Mesendoderm (in vitro differentiated cells): ENCODE measurements around the gene CYP4A22.

ENCODE experiments used
- DNase-seq: peaks from one replicate; pipeline ENCODE4 v3.0.0; 2013
- H2AK5ac ChIP-seq: 2 replicates; pipeline ENCODE4 v1.6.1; 2013; ENCODE audit warnings: low read length, inconsistent platforms
- H2BK120ac ChIP-seq: 2 replicates; pipeline ENCODE4 v1.6.1; 2013; ENCODE audit warnings: low read depth, mild to moderate bottlenecking, low read length, moderate library complexity, mixed read lengths
- H2BK15ac ChIP-seq: replicated peaks from 2 replicates; pipeline ENCODE4 v1.6.1; 2013; ENCODE audit warnings: low read depth, mild to moderate bottlenecking, moderate library complexity
- H2BK5ac ChIP-seq: 2 replicates; pipeline ENCODE4 v1.6.1; 2013; ENCODE audit warnings: low read length, inconsistent platforms
- H3K18ac ChIP-seq: 2 replicates; pipeline ENCODE4 v1.6.1; 2013; ENCODE audit warnings: mild to moderate bottlenecking, low read length, mixed read lengths
- H3K23ac ChIP-seq: one replicate; pipeline ENCODE4 v1.6.1; 2013; ENCODE audit warnings: low read length
- H3K27ac ChIP-seq: 2 replicates; pipeline ENCODE4 v1.5.1; 2013; ENCODE audit warnings: low read depth, mild to moderate bottlenecking, inconsistent platforms, low read length, moderate library complexity
- H3K27me3 ChIP-seq: 2 replicates; pipeline ENCODE4 v1.6.1; 2013; ENCODE audit warnings: low read length, control low read depth, mild to moderate bottlenecking, inconsistent platforms; ENCODE audit not compliant: insufficient read depth, poor library complexity
- H3K36me3 ChIP-seq: 2 replicates; pipeline ENCODE4 v1.6.1; 2013; ENCODE audit warnings: low read length, inconsistent platforms; ENCODE audit not compliant: control insufficient read depth, insufficient read depth
- H3K4ac ChIP-seq: one replicate; pipeline ENCODE4 v1.6.1; 2013; ENCODE audit warnings: low read depth, mild to moderate bottlenecking, low read length, moderate library complexity
- H3K4me1 ChIP-seq: 2 replicates; pipeline ENCODE4 v1.6.1; 2013; ENCODE audit warnings: low read depth, low read length, inconsistent platforms; ENCODE audit not compliant: control insufficient read depth
- H3K4me2 ChIP-seq: 2 replicates; pipeline ENCODE4 v1.6.1; 2013; ENCODE audit warnings: low read length
- H3K4me3 ChIP-seq: 2 replicates; pipeline ENCODE4 v1.5.1; 2013; ENCODE audit warnings: mild to moderate bottlenecking, low read length
- H3K56ac ChIP-seq: one replicate; pipeline ENCODE4 v1.6.1; 2013; ENCODE audit warnings: low read length
- H3K79me1 ChIP-seq: 2 replicates; pipeline ENCODE4 v1.6.1; 2013; ENCODE audit warnings: low read length, inconsistent platforms
- H3K79me2 ChIP-seq: 2 replicates; pipeline ENCODE4 v1.6.1; 2013; ENCODE audit warnings: mild to moderate bottlenecking, low read length; ENCODE audit not compliant: control insufficient read depth, insufficient read depth
- H3K9ac ChIP-seq: 2 replicates; pipeline ENCODE4 v1.6.1; 2013; ENCODE audit warnings: low read length, inconsistent platforms
- H4K5ac ChIP-seq: one replicate; pipeline ENCODE4 v1.6.1; 2013; ENCODE audit warnings: low read length
- H4K8ac ChIP-seq: one replicate; pipeline ENCODE4 v1.6.1; 2013; ENCODE audit warnings: low read depth, mild to moderate bottlenecking, control low read depth, low read length, moderate library complexity
- WGBS: extraction: QIAGEN DNeasy Blood & Tissue Kit; methylation state at CpG from one replicate; pipeline ENCODE4 v1.1.7; 2013; ENCODE audit warnings: low lambda C conversion rate, missing lambda C conversion rate; ENCODE audit not compliant: insufficient coverage; ENCODE audit errors: extremely low coverage; 5-methylcytosine and 5-hydroxymethylcytosine counted together

Gene CYP4A22

GRCh38 chr1:47189844-47190508, 52.7 kb downstream of the CYP4A22 start, which contains the start of gene PDZK1IP1:
TSS of gene PDZK1IP1 (minus strand) at chr1:47190036. CDS start at chr1:47189932, 104 bp downstream.
- Histone ChIP-seq H3K4me1 (peaks cover 3% of the 10 kb centered on the region), H4K5ac (no peak within 1 kb of the TSS), H2BK15ac (no peak within 1 kb of the TSS), H3K36me3 (no peaks in the 10 kb centered on the region), H3K27ac (no peak within 1 kb of the TSS), H3K9ac (no peak within 1 kb of the TSS), H2BK5ac (no peak within 1 kb of the TSS), H3K79me1 (no peaks in the 10 kb centered on the region), H3K4ac (no peak within 1 kb of the TSS), H2AK5ac (no peak within 1 kb of the TSS), H3K79me2 (no peaks in the 10 kb centered on the region), H4K8ac (no peak within 1 kb of the TSS), H3K27me3 (no peaks in the 10 kb centered on the region), H3K23ac (peak within 1 kb of the TSS; percentile 30), H3K4me3 (no peak within 1 kb of the TSS), H3K18ac (no peak within 1 kb of the TSS), H3K4me2 (no peak within 1 kb of the TSS), H3K56ac (no peak within 1 kb of the TSS), H2BK120ac (no peak within 1 kb of the TSS)
- peak; percentile 53 for DNase-seq
- no CpG with 5 or more reads among the region's 16 CpGs for WGBS

- H3K4me2 ChIP-seq = no peak overlapping the region
- H2BK120ac ChIP-seq = no peak overlapping the region
- no peak for DNase-seq
- H4K8ac ChIP-seq = no peak overlapping the region
- no peak overlapping the region for H3K27ac ChIP-seq
- H3K18ac ChIP-seq = no peak overlapping the region
- no peak overlapping the region for H3K23ac ChIP-seq
- no peak overlapping the region for H2AK5ac ChIP-seq
- no peak overlapping the region for H3K4me3 ChIP-seq
- no peak overlapping the region for H4K5ac ChIP-seq
- H3K36me3 ChIP-seq = no peaks in the 10 kb centered on the region
- peaks cover 3% of the 10 kb centered on the region for H3K4me1 ChIP-seq
- H3K27me3 ChIP-seq = no peaks in the 10 kb centered on the region
- no peak overlapping the region for H3K4ac ChIP-seq
- H2BK5ac ChIP-seq = no peak overlapping the region
- H3K79me1 ChIP-seq = no peaks in the 10 kb centered on the region
- H2BK15ac ChIP-seq = no peak overlapping the region
- H3K79me2 ChIP-seq = no peaks in the 10 kb centered on the region
- no peak overlapping the region for H3K9ac ChIP-seq
- H3K56ac ChIP-seq = no peak overlapping the region
- no CpG with 5 or more reads among the region's 5 CpGs for WGBS
Measured at GRCh38 chr1:47190509-47190855, 53.2 kb downstream of the CYP4A22 start.

GRCh38 chr1:47190857-47191256, 53.6 kb downstream of the CYP4A22 start:
- Histone ChIP-seq H2BK5ac (no peak overlapping the region), H2AK5ac (no peak overlapping the region), H3K4me2 (no peak overlapping the region), H3K27me3 (no peaks in the 10 kb centered on the region), H3K23ac (peak overlapping the region; percentile 30), H3K18ac (no peak overlapping the region), H3K4me3 (no peak overlapping the region), H4K8ac (no peak overlapping the region), H3K4ac (no peak overlapping the region), H3K27ac (no peak overlapping the region), H3K36me3 (no peaks in the 10 kb centered on the region), H4K5ac (no peak overlapping the region), H3K4me1 (peaks cover 3% of the 10 kb centered on the region), H3K9ac (no peak overlapping the region), H2BK15ac (no peak overlapping the region), H3K79me2 (no peaks in the 10 kb centered on the region), H3K56ac (no peak overlapping the region), H3K79me1 (no peaks in the 10 kb centered on the region), H2BK120ac (no peak overlapping the region)
- no CpG with 5 or more reads among the region's 6 CpGs for WGBS
- no peak for DNase-seq

- H3K56ac ChIP-seq = no peak overlapping the region
- no peaks in the 10 kb centered on the region for H3K79me2 ChIP-seq
- no peak overlapping the region for H3K4me3 ChIP-seq
- no peak overlapping the region for H2BK120ac ChIP-seq
- H4K5ac ChIP-seq = no peak overlapping the region
- no peaks in the 10 kb centered on the region for H3K79me1 ChIP-seq
- DNase-seq = no peak
- no peak overlapping the region for H3K9ac ChIP-seq
- H3K23ac ChIP-seq = no peak overlapping the region
- H3K27ac ChIP-seq = no peak overlapping the region
- no peak overlapping the region for H3K4me2 ChIP-seq
- no peaks in the 10 kb centered on the region for H3K27me3 ChIP-seq
- no peak overlapping the region for H3K18ac ChIP-seq
- H3K4ac ChIP-seq = no peak overlapping the region
- H3K4me1 ChIP-seq = peaks cover 3% of the 10 kb centered on the region
- no CpG with 5 or more reads among the region's 4 CpGs for WGBS
- no peak overlapping the region for H2BK5ac ChIP-seq
- no peak overlapping the region for H4K8ac ChIP-seq
- no peak overlapping the region for H2AK5ac ChIP-seq
- no peak overlapping the region for H2BK15ac ChIP-seq
- no peaks in the 10 kb centered on the region for H3K36me3 ChIP-seq
Measured at GRCh38 chr1:47191940-47192457, 54.8 kb downstream of the CYP4A22 start.

GRCh38 chr1:47192458-47193384, 55.5 kb downstream of the CYP4A22 start:
- Histone ChIP-seq H3K27me3 (no peaks in the 10 kb centered on the region), H3K56ac (peak overlapping the region; percentile 76), H3K4me1 (peaks cover 3% of the 10 kb centered on the region), H2BK15ac (no peak overlapping the region), H3K4me3 (no peak overlapping the region), H3K36me3 (no peaks in the 10 kb centered on the region), H4K5ac (no peak overlapping the region), H2BK5ac (no peak overlapping the region), H3K4me2 (no peak overlapping the region), H2AK5ac (no peak overlapping the region), H3K23ac (no peak overlapping the region), H3K79me1 (no peaks in the 10 kb centered on the region), H2BK120ac (no peak overlapping the region), H3K4ac (no peak overlapping the region), H3K18ac (no peak overlapping the region), H3K79me2 (no peaks in the 10 kb centered on the region), H4K8ac (no peak overlapping the region), H3K9ac (peak overlapping the region; percentile 41), H3K27ac (no peak overlapping the region)
- no CpG with 5 or more reads among the region's 10 CpGs for WGBS
- peak; percentile 87 for DNase-seq
